Liver (tissue), 3 donors: Measurements from ENCODE around the gene EPB41L2.

ENCODE experiments used
- EGR1 ChIP-seq, 2 donors: IDR thresholded peaks; 2 replicates each; pipeline ENCODE4 v1.6.1; 2016 to 2018; ENCODE audit warnings: antibody characterized with exemption in 2 of 2, low read depth in 2 of 2
- SP1 ChIP-seq: IDR thresholded peaks from 2 replicates; pipeline ENCODE4 v1.6.1; 2018; ENCODE audit warnings: antibody characterized with exemption, mild to moderate bottlenecking
- YY1 ChIP-seq: IDR thresholded peaks from 2 replicates; pipeline ENCODE4 v1.6.1; 2016; ENCODE audit warnings: antibody characterized with exemption, mild to moderate bottlenecking
- TF ChIP-seq, protein P1 (sequence below): fragments of 150-350 bp; IDR thresholded peaks from 2 replicates; pipeline ENCODE4 v1.5.1; 2017; ENCODE audit warnings: improper control_type of control experiment, low read depth, low read length; ENCODE audit not compliant: missing input control
- TF ChIP-seq, protein P2 (sequence below): IDR thresholded peaks from 2 replicates; pipeline ENCODE4 v1.6.1; 2016; ENCODE audit warnings: antibody characterized with exemption
- TF ChIP-seq, protein P3 (sequence below): IDR thresholded peaks from 2 replicates; pipeline ENCODE4 v1.6.1; 2016; ENCODE audit warnings: antibody characterized with exemption
- TF ChIP-seq, protein P4 (sequence below): IDR thresholded peaks from 2 replicates; pipeline ENCODE4 v1.6.1; 2016; ENCODE audit warnings: antibody characterized with exemption, mild to moderate bottlenecking
- donor health status: healthy.
- donor health status: healthy.

DNA sequence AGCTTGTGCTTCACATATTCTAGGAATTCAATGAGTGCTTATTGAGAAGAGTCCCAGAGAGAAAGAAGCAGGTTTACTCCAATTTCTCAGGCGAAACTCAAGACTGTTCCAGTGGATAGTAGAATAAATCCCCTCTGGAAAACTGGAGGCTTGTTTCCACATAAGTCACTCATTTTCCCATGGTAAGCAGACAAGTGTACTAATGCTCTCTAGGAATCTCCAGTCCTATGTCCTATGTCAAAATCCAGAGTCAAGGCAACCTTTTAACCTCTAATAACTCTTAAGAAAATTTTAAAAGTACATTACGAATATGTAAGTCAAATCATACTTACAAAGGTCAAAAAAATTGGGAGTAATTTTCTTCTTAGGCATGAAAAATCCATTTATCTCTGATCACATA lies 200.7 kb downstream of the EPB41L2 start:
- TF ChIP-seq, protein P1, sequence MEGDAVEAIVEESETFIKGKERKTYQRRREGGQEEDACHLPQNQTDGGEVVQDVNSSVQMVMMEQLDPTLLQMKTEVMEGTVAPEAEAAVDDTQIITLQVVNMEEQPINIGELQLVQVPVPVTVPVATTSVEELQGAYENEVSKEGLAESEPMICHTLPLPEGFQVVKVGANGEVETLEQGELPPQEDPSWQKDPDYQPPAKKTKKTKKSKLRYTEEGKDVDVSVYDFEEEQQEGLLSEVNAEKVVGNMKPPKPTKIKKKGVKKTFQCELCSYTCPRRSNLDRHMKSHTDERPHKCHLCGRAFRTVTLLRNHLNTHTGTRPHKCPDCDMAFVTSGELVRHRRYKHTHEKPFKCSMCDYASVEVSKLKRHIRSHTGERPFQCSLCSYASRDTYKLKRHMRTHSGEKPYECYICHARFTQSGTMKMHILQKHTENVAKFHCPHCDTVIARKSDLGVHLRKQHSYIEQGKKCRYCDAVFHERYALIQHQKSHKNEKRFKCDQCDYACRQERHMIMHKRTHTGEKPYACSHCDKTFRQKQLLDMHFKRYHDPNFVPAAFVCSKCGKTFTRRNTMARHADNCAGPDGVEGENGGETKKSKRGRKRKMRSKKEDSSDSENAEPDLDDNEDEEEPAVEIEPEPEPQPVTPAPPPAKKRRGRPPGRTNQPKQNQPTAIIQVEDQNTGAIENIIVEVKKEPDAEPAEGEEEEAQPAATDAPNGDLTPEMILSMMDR, result no peak
- TF ChIP-seq, protein P2, sequence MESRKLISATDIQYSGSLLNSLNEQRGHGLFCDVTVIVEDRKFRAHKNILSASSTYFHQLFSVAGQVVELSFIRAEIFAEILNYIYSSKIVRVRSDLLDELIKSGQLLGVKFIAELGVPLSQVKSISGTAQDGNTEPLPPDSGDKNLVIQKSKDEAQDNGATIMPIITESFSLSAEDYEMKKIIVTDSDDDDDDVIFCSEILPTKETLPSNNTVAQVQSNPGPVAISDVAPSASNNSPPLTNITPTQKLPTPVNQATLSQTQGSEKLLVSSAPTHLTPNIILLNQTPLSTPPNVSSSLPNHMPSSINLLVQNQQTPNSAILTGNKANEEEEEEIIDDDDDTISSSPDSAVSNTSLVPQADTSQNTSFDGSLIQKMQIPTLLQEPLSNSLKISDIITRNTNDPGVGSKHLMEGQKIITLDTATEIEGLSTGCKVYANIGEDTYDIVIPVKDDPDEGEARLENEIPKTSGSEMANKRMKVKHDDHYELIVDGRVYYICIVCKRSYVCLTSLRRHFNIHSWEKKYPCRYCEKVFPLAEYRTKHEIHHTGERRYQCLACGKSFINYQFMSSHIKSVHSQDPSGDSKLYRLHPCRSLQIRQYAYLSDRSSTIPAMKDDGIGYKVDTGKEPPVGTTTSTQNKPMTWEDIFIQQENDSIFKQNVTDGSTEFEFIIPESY, result no peak
- TF ChIP-seq SP1 (no peak), EGR1 (IDR thresholded peaks at IDR 0.05; ENCODE audit: low read depth in 2 of 2) (no peak), YY1 (no peak)
- TF ChIP-seq, protein P3, sequence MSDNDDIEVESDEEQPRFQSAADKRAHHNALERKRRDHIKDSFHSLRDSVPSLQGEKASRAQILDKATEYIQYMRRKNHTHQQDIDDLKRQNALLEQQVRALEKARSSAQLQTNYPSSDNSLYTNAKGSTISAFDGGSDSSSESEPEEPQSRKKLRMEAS, result no peak
- TF ChIP-seq, protein P4, sequence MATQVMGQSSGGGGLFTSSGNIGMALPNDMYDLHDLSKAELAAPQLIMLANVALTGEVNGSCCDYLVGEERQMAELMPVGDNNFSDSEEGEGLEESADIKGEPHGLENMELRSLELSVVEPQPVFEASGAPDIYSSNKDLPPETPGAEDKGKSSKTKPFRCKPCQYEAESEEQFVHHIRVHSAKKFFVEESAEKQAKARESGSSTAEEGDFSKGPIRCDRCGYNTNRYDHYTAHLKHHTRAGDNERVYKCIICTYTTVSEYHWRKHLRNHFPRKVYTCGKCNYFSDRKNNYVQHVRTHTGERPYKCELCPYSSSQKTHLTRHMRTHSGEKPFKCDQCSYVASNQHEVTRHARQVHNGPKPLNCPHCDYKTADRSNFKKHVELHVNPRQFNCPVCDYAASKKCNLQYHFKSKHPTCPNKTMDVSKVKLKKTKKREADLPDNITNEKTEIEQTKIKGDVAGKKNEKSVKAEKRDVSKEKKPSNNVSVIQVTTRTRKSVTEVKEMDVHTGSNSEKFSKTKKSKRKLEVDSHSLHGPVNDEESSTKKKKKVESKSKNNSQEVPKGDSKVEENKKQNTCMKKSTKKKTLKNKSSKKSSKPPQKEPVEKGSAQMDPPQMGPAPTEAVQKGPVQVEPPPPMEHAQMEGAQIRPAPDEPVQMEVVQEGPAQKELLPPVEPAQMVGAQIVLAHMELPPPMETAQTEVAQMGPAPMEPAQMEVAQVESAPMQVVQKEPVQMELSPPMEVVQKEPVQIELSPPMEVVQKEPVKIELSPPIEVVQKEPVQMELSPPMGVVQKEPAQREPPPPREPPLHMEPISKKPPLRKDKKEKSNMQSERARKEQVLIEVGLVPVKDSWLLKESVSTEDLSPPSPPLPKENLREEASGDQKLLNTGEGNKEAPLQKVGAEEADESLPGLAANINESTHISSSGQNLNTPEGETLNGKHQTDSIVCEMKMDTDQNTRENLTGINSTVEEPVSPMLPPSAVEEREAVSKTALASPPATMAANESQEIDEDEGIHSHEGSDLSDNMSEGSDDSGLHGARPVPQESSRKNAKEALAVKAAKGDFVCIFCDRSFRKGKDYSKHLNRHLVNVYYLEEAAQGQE, result no peak
